Chondrocyte (in vitro differentiated cells): ENCODE results near the gene GPSM1. TPM values are rescaled to one million over a fixed set of nuclear protein-coding genes. Genes with fewer than 3 reads are reported as not detected.
A peak's percentile ranks its signal among the peaks of the same experiment; 100 is the strongest.

Experiments used
- DNase-seq: peaks from one replicate; pipeline ENCODE4 v3.0.0; 2021; ENCODE audit warnings: mixed read lengths, low spot score
- H3K27ac Mint-ChIP-seq: one replicate; pipeline ENCODE4 v1.8.0; 2021; ENCODE audit warnings: mild to moderate bottlenecking, moderate library complexity, mixed read lengths; ENCODE audit not compliant: unreplicated experiment
- H3K27me3 Mint-ChIP-seq: 2 replicates; pipeline ENCODE4 v1.8.0; 2021; ENCODE audit warnings: low read depth, mixed read lengths
- H3K36me3 Mint-ChIP-seq: 2 replicates; pipeline ENCODE4 v1.8.0; 2021; ENCODE audit warnings: low read depth, mixed read lengths
- H3K4me1 Mint-ChIP-seq: 2 replicates; pipeline ENCODE4 v1.8.0; 2021; ENCODE audit warnings: low read depth, mild to moderate bottlenecking, mixed read lengths
- H3K4me3 Mint-ChIP-seq: one replicate; pipeline ENCODE4 v1.8.0; 2021; ENCODE audit warnings: mild to moderate bottlenecking, moderate library complexity, mixed read lengths; ENCODE audit not compliant: unreplicated experiment
- H3K9me3 Mint-ChIP-seq: 2 replicates; pipeline ENCODE4 v1.8.0; 2021; ENCODE audit warnings: low read depth, mixed read lengths
- CTCF ChIP-seq: fragments of 200-600 bp; sonication (generic); IDR thresholded peaks from 2 replicates; pipeline ENCODE4 v1.5.0; 2021; ENCODE audit warnings: antibody characterized with exemption, mild to moderate bottlenecking, moderate library complexity
- total RNA-seq: library from RNA; stranded (reverse); gene quantifications from 3 replicates; pipeline ENCODE4 v1.2.1, GENCODE V29; 2021

Gene GPSM1
- total RNA-seq, 1 donor from 2014 or later, result 40.0 TPM

GRCh38 chr9:136328622-136329041, 1.3 kb downstream of the GPSM1 start:
- Mint-ChIP-seq H3K27me3 (no peaks in the 10 kb centered on the region), H3K36me3 (no peaks in the 10 kb centered on the region), H3K4me1 (peaks cover 27% of the 10 kb centered on the region), H3K9me3 (no peaks in the 10 kb centered on the region), H3K27ac (peak overlapping the region; percentile 75), H3K4me3 (peak overlapping the region; percentile 83)
- TF ChIP-seq CTCF, result no peak
- no peak for DNase-seq

- H3K27ac Mint-ChIP-seq, result no peak overlapping the region
- H3K4me1 Mint-ChIP-seq, result peaks cover 27% of the 10 kb centered on the region
- H3K4me3 Mint-ChIP-seq, result peak overlapping the region; percentile 83
- no peaks in the 10 kb centered on the region for H3K36me3 Mint-ChIP-seq
- no peaks in the 10 kb centered on the region for H3K9me3 Mint-ChIP-seq
- H3K27me3 Mint-ChIP-seq, result no peaks in the 10 kb centered on the region
- no peak for DNase-seq
- TF ChIP-seq CTCF, result no peak
These were observed 1.9 kb downstream of the GPSM1 start for GRCh38 chr9:136329211-136329627.

- H3K36me3 Mint-ChIP-seq, result no peaks in the 10 kb centered on the region
- no peak for TF ChIP-seq CTCF
- no peak overlapping the region for H3K4me3 Mint-ChIP-seq
- H3K27me3 Mint-ChIP-seq, result no peaks in the 10 kb centered on the region
- H3K27ac Mint-ChIP-seq, result no peak overlapping the region
- no peak for DNase-seq
- H3K9me3 Mint-ChIP-seq, result no peaks in the 10 kb centered on the region
- H3K4me1 Mint-ChIP-seq, result peaks cover 27% of the 10 kb centered on the region
These were observed 2.5 kb downstream of the GPSM1 start for GRCh38 chr9:136329636-136330405.

GRCh38 chr9:136330406-136330990, 3.2 kb downstream of the GPSM1 start:
- peaks cover 27% of the 10 kb centered on the region for H3K4me1 Mint-ChIP-seq
- H3K4me3 Mint-ChIP-seq, result no peak overlapping the region

More at GRCh38 chr9:136330406-136330990, 3.2 kb downstream of the GPSM1 start:
- no peaks in the 10 kb centered on the region for H3K36me3 Mint-ChIP-seq
- no peak for DNase-seq
- H3K27me3 Mint-ChIP-seq, result no peaks in the 10 kb centered on the region
- no peak overlapping the region for H3K27ac Mint-ChIP-seq
- TF ChIP-seq CTCF, result no peak
- no peaks in the 10 kb centered on the region for H3K9me3 Mint-ChIP-seq
